GM18508 (cell line): ENCODE data around the gene SMAD4.
"Not testable (repeated sequence)": the region's sequence is repeated elsewhere in the genome, so short reads cannot be mapped to it uniquely, and the experiment has no call there.

Experiments used
- ATAC-seq: cut with Tn5 transposase; IDR thresholded peaks from one replicate; pipeline ENCODE4 v1.9.1; 2021; ENCODE audit warnings: moderate number of reproducible peaks; ENCODE audit not compliant: insufficient read depth, unreplicated experiment

Gene SMAD4

DNA sequence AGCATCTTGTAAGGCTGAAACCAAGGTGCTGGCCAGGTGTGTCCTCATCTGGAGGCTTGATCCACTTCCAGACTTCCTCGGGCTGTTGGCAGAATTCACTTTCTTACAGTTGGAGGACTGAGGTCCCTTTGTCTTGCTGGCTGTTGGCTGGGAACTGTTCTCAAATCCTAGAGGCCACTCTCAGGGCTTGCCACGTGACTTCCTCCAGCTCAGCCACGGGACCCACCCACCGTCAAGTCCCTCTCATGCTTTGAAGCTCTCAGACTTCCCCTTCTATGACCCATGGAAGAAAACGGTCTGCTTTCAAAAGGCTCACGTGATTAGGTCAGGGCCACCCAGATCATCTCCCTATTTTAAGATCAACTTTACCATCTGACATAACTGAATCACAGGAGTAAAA lies 77.1 kb downstream of the SMAD4 start:
- no peak for ATAC-seq

DNA sequence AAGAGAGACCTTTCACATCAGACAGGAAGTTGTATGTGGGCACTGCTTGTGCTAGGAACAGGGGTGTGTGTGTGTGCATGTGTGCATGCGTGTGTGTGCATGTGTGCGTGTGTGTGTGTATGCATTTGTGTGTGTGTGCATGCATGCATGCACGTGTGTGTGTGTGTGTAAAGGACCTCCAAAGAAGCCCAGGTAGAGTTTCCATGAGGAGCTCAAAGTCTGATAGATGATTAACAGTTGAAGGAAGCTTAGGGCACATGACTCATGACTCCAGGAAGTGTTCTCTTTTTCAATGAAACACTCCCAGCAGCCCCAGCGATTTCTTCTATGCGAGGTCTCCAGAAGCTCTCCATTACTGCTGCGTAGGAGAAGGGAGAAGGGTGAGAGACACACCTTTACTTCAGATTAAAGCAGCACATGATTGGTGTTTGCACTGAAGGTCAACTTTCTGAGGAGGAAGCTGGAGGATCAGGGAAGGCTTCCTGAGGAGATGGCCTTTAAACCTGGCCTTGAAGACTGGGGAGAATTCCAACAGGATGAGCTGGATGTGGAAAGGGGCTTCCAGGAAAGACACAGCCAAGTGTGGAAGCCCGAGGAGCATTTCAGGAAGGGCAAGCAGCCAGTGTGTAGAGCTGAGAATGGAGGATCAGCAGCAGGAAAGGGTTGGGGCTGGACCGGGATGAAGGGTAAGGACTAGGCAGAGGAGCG lies 77.7 kb downstream of the SMAD4 start:
- ATAC-seq: no peak

DNA sequence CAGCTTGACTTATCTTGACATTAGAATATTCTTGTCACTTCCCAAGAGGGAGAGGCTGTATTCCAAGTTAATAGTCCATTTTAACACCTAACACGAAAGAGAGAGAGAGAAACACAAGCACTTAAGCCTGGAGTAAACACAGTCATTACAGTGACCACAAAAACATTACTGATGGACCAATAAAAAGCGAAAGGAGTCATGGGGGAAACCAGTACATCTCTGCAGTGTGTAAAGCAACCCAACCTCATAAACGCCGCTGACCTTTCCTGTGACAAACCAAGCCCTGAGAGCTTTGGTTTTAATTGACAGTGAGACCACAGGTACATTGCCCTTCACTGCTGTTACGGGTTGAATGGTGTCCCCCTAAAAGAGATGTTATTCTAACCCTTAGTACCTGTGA lies 78.3 kb downstream of the SMAD4 start:
- no peak for ATAC-seq

DNA sequence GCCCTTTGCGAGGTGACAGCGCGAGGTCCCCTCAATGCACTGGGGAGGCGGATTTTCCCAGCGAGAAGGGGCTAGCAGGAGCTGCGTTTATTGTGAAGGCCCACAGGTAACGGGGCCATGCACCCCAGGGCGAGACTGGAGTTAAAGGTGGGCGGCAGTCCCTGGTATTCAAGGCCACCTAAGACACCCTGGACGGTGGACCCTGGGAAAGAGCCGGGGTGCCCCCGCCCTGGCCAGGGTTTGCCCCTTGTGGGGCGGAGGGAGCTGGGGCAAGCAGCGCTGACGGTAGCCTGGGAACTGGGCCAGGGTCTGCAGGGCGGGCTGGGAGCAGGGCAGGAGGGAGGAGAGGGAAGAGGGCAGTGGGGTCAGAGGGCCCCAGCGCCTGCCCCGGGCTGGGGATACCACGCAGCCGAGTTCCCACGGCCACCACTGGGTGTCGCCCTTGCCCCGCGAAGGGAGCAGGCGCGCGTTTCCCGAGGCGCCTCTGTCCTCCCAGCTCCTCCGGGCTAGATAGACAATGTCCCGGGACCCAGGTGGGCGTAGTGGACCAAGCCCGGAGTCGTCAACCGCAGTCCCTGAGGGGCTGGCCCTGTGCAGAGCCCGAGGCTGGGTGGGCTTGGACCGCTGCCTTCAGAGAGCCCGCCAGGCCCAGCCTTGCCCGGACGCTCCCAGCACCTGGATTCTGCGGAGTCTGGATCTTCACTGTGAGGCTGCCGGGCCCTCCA lies 80.2 kb downstream of the SMAD4 start:
- no peak for ATAC-seq

DNA sequence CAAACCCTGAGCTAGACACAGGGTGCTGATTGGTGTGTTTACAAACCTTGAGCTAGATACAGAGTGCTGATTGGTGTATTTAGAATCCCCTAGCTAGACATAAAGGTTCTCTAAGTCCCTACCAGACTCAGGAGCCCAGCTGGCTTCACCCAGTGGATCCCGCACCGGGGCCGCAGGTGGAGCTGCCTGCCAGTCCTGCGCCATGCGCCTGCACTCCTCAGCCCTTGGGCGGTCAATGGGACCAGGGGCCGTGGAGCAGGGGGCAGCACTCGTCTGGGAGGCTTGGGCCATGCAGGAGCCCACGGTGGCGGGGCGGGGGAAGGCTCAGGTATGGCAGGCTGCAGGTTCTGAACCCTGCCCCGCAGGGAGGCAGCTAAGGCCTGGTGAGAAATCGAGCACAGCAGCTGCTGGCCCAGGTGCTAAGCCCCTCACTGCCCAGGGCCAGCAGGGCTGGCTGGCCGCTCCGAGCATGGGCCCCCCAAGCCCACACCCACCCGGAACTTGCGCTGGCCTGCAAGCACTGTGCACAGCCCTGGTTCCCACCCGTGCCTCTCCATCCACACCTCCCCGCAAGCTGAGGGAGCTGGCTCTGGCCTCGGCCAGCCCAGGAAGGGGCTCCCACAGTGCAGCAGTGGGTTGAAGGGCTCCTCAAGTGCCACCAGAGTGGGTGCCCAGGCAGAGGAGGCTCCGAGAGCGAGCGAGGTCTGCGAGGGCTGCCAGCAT lies 81.8 kb downstream of the SMAD4 start:
- ATAC-seq: not testable (repeated sequence)

DNA sequence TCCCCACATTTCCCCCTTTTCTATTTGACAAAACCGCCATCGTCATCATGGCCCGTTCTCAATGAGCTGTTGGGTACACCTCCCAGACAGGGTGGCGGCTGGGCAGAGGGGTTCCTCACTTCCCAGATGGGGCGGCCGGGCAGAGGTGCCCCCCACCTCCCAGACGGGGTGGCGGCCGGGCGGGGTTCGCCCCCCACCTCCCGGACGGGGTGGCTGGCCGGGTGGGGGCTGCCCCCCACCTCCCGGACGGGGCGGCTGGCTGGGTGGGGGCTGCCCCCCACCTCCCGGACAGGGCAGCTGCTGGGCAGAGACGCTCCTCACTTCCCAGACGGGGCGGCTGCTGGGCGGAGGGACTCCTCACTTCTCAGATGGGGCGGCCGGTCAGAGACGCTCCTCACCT lies 87.0 kb downstream of the SMAD4 start:
- not testable (repeated sequence) for ATAC-seq

DNA sequence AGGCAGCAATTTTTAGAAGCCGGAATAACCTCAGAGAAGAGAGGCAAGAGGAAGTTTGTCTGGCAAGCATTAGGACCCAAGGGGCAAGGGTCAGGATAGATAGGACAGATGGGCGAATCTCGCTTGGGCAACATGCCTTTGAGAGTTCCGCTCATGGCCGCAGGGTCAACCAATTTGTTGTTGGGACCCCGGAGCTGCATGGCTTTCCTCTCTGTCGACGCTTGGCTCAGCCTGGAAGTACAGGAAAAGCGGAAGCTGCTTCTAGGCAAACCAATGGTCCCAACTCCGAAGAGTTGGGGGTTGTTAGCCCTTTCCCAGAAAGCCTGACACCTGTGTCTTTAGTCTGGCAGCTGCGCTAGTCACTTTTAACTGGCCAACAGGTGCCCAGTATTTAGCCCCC lies 89.5 kb downstream of the SMAD4 start:
- not testable (repeated sequence) for ATAC-seq

DNA sequence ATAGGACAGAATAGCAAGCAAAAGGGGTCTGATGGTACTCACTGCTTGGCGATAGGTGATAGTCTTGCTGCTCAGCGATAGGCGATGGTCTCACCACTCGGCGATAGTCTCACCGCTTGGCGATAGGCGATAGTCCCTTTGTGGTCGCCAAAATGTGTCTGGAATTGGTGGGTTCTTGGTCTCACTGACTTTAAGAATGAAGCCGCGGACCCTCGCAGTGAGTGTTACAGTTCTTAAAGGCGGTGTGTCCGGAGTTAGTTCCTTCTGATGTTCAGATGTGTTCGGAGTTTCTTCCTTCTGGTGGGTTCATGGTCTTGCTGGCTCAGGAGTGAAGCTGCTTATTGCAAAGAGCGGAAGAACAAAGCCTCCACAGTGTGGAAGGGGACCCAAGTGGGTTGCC lies 90.0 kb downstream of the SMAD4 start:
- not testable (repeated sequence) for ATAC-seq

DNA sequence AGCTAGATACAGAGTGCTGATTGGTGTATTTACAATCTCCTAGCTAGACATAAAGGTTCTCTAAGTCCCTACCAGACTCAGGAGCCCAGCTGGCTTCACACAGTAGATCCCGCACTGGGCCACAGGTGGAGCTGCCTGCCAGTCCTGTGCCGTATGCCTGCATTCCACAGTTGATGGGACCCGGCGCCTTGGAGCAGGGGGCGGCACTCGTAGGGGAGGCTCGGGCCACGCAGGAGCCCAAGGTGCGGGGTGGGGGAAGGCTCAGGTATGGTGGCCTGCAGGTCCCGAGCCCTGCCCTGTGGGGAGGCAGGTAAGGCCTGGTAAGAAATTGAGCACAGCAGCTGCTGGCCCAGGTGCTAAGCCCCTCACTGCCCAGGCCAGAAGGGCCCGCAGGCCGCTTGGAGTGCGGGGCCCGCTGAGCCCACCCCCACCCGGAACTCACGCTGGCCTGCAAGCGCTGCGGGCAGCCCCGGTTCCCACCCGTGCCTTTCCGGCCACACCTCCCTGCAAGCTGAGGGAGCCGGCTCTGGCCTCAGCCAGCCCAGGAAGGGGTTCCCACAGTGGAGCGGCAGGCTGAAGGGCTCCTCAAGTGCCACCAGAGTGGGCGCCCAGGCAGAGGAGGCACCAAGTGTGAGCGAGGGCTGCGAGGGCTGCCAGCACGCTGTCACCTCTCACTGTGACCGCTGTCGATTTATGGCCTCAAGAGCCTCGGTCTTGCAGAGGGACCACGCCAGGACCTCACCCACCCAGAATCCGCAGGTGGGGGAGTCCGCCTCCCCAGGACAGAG lies 91.0 kb downstream of the SMAD4 start:
- ATAC-seq: no peak

DNA sequence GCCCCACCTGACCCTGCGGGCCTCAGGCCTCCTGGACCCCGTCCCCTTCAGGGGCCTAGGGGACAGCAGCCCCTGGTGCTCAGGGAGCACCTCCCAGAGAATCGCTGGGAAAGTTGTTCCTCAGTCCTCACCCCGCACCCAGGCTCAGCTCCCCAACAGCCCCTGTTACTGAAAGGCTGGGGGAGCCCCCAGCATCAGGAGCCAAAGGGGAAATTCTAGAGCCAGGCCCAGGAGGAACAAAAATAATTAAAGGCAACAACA lies 91.5 kb downstream of the SMAD4 start:
- no peak for ATAC-seq

DNA sequence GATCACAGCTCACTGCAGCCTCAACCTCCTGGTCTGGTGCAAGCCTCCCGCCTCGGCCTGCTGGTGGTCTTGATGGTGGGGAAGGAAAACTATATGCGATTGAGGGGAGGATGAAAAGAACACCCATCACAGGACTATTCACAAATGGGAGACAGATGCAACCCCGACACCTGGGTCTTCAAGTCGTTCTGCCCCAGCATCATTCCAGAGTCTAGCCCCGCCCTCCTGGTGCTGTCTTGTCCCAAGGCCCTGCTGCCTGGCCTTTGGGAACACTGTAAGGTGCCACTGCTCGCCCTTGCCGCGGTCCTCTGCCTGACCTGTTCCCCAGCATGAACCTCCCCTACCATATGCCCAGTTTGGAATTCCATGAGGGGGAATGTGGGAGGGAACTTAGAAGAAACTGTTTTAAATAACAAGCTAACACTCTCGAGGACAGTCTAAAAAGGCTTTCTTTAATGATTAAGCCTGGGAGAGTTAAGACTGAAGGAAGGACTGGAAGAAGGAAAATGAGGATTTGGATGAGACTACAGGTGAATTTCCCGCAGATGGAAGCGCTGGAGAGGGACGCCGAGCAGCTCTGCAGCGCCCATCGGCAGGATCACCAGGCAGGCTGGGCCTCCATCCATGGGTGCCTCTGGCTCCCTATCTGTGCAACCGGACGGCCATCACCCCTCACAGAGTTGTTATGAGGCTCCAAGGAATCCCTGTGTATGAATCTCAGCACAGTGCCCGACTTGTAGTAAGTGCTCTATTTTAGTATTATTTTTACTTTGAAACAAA lies 92.4 kb downstream of the SMAD4 start:
- ATAC-seq: no peak

DNA sequence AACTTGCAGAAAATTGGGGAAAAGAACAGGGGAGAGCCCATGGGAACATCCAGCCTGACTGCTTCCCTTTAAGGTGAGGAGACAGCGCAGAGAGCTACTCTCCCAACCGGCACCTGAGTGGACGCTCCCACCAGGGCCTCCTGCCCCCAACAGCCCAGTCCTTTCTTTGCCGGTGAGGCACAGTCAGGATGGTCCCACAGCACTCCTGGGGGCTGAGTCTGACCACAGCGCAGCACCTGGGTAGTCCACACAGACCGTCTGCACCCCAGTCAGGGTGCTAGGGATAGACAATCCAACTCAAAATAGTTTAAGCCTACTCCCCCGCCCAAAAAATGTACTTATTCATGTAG lies 93.0 kb downstream of the SMAD4 start:
- no peak for ATAC-seq

DNA sequence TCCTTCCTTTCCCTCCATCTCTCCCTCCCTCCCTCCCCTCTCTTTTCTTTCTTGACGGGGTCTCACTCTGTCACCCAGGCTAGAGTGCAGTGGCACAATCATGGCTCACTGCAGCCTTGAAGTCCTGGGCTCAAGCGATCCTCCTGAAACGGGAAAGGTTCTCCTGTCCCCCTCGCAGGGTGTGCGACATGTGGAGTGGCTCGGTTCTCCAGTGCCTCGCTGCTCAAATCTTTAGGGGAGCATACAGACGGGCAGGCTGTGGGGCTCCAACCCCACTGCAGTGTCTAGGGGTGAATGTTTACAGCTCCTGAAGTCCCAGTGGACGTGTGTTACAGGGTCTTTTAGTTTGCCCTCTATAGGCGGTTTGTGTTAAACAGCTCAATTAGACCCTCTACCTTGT lies 93.5 kb downstream of the SMAD4 start:
- no peak for ATAC-seq

DNA sequence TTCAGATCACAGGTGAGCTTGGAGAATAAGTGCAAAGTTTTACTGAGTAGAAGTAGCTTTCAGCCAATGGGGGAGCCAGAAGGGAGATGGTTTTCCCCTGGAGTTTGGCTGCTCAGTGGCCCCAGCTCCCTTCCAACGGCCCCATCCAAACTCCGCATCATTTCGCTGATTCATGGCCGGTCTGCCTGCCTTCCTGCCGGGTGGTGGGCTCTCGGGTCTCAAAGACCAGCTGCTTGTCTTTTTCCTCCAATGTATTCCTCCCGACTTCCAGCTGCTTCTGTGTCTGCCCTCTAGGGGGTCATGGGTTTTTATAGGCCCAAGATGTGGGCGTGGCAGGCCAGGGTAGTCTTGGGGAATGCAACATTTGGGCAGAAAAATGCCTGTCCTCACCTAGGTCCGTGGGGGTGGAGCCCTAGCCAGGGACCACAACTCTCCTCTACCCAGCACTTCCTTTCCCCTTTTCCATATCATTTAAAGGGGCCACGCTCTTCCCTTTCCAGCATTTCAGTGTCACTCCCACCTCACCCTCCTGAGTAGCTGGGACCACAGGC lies 94.0 kb downstream of the SMAD4 start:
- no peak for ATAC-seq

DNA sequence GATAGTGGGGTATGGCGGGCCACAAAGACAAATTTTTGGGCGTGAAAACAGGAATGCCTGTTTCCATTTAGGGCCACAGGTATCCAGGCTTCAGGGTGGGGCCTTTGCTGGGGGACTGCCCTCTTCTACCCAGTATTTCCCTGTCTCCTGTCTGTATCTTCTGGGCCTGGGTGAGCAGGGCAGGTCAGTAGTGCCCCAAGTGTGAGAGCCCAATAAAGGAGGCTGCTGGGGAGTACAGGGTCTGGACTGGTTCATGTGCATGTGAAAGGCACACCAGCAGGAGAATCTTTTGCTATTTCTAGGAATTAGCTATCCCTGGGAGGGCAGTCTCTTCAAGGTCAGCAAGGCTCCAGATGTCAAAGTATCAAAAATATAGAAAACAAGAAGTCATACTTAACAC lies 96.0 kb downstream of the SMAD4 start:
- no peak for ATAC-seq

DNA sequence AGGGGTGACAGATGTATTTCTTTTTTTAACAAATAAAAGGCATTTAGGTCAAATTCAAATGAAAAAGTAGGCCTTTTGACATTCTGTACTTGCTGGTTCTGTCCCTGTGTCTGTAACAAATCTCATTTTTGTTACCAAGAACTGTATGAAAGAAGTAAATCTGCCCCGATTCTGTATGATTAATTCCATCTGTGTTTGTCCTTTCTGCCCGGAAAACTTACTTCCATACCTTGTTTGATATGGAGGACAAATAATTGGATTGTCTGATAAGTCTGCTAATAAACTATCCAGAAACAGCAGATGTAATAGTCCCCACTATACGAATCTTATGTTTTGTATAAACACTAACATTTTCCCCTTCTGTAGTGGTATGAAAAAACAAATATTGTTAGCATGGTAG lies 97.7 kb downstream of the SMAD4 start:
- no peak for ATAC-seq

DNA sequence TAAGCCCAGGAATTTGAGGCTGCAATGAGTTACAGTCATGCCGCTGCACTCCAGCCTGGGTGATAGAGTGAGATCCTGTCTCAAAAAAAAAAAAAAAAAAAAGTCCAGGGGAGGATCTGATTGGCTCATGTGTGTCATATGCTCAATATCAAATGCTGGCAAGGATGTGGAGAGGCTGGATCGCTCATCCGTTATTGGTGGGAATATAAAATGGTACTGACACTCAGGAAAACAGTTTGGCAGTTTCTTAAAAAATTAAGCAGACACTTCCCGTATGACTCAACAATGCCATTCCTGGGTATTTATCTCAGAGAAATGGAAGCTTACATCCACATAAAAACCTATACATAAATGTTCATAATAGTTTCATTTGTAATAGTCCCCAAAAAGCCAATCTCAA lies 98.5 kb downstream of the SMAD4 start:
- no peak for ATAC-seq

DNA sequence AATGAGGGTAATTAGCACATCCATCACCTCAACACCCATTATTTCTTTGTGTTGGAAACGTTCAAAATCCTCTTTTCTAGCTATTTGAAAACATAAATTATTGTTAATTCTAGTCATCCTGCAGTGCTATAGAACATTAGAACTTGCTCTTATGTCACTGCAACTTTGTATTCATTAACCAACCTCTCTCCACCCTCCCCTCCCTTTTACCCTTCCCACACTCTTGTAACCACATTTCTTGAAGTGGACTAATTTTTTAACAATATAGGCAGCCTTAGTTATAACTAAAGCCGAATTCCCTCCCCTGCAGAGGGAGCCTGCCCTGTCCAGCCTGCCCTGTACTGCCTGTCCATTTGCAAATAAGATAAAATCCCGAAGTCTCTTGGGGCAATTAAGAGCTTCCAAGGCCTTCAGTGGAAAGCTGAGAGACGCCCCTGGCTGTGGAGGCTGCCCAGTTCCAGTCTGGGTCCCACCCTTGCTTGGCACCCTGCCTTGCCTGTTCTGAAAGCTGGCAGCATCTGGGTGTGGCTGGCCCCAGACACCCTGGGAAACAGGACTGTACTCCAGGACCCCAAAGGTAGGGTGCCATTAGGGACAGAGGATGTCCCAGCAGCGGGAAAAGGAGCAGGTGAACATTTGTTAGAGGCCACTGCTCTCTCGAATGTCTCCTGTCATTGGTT lies 102.4 kb downstream of the SMAD4 start:
- no peak for ATAC-seq

DNA sequence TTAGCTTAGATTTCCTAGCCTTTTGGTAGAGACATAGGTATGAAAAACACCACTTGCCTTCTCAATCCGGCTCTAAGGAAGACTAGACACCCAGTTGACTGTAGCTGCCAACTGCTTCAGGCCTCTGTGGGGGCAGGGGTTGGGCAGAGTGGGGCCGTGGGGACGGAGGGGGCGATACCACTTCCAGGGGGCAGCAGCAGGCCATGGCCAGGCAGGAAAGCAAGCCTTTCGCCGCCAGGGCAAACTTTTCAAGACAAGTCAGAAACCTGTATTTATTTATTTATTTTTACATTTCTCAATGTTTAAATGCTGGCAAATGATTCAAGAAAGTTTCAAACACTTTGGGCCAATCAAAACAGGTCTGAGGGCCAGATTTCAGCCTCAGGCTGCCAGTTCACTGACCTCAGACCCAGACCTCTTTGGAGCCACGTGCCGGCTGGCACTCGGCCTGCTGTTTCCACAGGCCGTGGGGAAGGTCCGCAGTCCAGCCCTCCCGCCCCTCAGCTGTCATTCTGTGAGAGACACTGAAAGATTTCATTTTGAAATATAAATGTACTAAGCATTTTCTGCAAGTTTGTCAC lies 103.7 kb downstream of the SMAD4 start:
- no peak for ATAC-seq
